MM.1S (cell line): ENCODE measurements around the gene MTA3.

ENCODE experiments used
- CTCF ChIP-seq: fragments of 300-600 bp; sonication (generic); IDR thresholded peaks from 2 replicates; pipeline ENCODE4 v1.5.1; 2016; ENCODE audit warnings: antibody characterized with exemption, low read length, mixed read lengths
- EZH2 ChIP-seq: fragments of 300-600 bp; sonication (generic); optimal IDR thresholded peaks from 2 replicates; pipeline ENCODE3; 2017; ENCODE audit warnings: low read depth, mild to moderate bottlenecking, antibody characterized with exemption, low read length, mixed read lengths
- EZH2phosphoT487 ChIP-seq: fragments of 300-600 bp; sonication (generic); IDR thresholded peaks from 2 replicates; pipeline ENCODE4 v1.6.1; 2018; ENCODE audit warnings: antibody characterized with exemption, low read length

- TF ChIP-seq CTCF (no peak), EZH2 (no peak), EZH2phosphoT487 (no peak)
Observed at GRCh38 chr2:42761554-42761953, 193.1 kb downstream of the MTA3 start.
